DMS153 treated with DMSO at 0.1 percent for 48 hours (cell line): Measurements from ENCODE around the gene SAMD4A.
A peak's percentile ranks its signal among the peaks of the same experiment; 100 is the strongest.

Source experiments
- DNase-seq: peaks from one replicate; lab custom pipeline; 2025; ENCODE audit not compliant: unreplicated experiment; lab: John Stamatoyannopoulos, UW

SAMD4A gene

GRCh38 chr14:54564868-54565784 is 1.8 kb upstream of the SAMD4A start:
- DNase-seq = peak; percentile 72

- DNase-seq = no peak
Measured at GRCh38 chr14:54565785-54566409, 1.0 kb upstream of the SAMD4A start.

GRCh38 chr14:54567224-54567638 is 303 bp downstream of the SAMD4A start:
- DNase-seq = no peak

GRCh38 chr14:54567639-54568561 is 972 bp downstream of the SAMD4A start:
- no peak for DNase-seq

- DNase-seq = no peak
Measured at GRCh38 chr14:54568821-54569595, 2.1 kb downstream of the SAMD4A start.

GRCh38 chr14:54570047-54570446 is 3.1 kb downstream of the SAMD4A start:
- DNase-seq = no peak

- DNase-seq = no peak
Measured at GRCh38 chr14:54570631-54571415, 3.9 kb downstream of the SAMD4A start.

GRCh38 chr14:54572316-54572715 is 5.4 kb downstream of the SAMD4A start:
- DNase-seq = no peak

- no peak for DNase-seq
Measured at GRCh38 chr14:54574528-54574927, 7.6 kb downstream of the SAMD4A start.

GRCh38 chr14:54577494-54577893 is 10.6 kb downstream of the SAMD4A start:
- DNase-seq = no peak

GRCh38 chr14:54577977-54578376 is 11.0 kb downstream of the SAMD4A start:
- no peak for DNase-seq

GRCh38 chr14:54579621-54580020 is 12.7 kb downstream of the SAMD4A start:
- no peak for DNase-seq

GRCh38 chr14:54580933-54581332 is 14.0 kb downstream of the SAMD4A start:
- no peak for DNase-seq

GRCh38 chr14:54582334-54582733 is 15.4 kb downstream of the SAMD4A start:
- no peak for DNase-seq

- no peak for DNase-seq
Measured at GRCh38 chr14:54584097-54584496, 17.2 kb downstream of the SAMD4A start.

- DNase-seq = no peak
Measured at GRCh38 chr14:54585214-54585613, 18.3 kb downstream of the SAMD4A start.

GRCh38 chr14:54589076-54589475 is 22.1 kb downstream of the SAMD4A start:
- DNase-seq = no peak

GRCh38 chr14:54589843-54590242 is 22.9 kb downstream of the SAMD4A start:
- DNase-seq = no peak

- DNase-seq = no peak
Measured at GRCh38 chr14:54590481-54590880, 23.6 kb downstream of the SAMD4A start.

- no peak for DNase-seq
Measured at GRCh38 chr14:54591461-54591860, 24.5 kb downstream of the SAMD4A start.
